ENCODE data around the gene RUFY1.
"Not testable (repeated sequence)": the region's sequence is repeated elsewhere in the genome, so short reads cannot be mapped to it uniquely, and the experiment has no call there.

Gene RUFY1

DNA sequence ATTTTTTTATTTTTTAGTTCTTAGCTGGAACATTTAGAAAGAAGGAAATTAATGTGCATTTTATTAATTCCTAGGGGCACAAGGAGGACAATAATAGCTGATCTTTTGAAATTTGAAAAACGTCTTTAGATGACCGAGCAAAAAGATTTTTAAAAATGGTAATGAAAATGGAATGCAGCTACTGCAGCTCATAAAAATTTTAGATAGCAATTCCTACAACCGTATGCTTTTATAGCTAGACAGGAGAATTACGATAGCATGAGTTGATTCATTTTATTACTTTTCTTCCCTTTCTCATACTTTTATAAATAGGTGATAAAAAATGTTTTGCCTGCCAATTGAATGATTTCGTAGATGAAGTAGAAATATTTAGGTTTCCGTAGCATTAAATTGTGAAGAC, 13.7 kb upstream of the RUFY1 start:
- DNase-seq = no peak

DNA sequence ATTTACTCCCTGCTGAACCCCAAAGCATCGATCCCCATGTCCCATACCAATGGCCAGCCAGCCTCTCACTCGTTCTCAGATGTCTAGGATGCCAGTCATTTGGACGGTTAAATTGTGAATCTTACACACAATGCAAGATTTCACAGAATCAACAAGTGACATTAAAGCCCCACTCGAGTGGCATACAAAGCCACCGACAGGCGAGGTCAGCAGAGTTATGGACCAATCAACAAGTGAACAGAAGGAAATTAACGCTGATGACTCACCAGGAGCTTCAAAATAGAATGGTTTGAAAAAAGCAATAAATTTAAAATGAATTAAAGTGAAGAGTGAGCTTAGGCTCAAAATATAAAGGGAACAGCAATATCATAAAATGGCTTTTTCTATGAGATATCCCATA, 8.2 kb upstream of the RUFY1 start:
- DNase-seq = no peak

DNA sequence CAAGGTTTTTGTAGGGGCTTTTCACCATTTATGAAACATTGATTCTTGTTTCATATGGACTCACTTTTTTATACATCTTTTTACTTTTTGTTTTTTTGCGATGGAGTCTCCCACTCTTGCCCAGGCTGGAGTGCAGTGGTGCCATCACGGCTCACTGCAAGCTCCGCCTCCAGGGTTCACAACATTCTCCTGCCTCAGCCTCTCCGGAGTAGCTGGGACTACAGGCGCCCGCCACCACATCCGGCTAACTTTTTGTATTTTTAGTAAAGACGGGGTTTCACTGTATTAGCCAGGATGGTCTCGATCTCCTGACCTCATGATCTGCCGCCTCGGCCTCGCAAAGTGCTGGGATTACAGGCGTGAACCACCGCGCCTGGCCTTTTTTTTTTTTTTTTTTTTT, 7.1 kb upstream of the RUFY1 start:
- DNase-seq = not testable (repeated sequence)

DNA sequence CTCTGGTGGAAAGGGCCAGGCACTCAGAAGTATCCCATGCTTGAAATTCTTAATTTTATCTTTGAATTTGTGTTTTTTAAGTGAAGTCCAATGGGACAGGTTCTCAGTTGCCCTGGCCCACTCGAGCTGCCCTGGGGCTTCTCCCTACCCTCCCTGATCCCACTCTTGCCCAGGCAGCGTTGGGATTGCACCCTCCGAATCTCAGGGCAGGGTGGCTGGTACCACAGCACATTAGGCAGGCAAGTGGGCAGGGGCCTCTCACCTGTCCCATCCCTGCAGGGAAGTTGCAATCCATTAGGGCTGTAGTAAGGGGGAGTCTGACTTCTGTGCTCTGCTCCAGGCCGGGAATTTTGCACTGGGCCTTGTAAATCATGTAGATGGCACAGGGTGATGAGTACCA, 2.7 kb downstream of the RUFY1 start:
- DNase-seq = no peak

DNA sequence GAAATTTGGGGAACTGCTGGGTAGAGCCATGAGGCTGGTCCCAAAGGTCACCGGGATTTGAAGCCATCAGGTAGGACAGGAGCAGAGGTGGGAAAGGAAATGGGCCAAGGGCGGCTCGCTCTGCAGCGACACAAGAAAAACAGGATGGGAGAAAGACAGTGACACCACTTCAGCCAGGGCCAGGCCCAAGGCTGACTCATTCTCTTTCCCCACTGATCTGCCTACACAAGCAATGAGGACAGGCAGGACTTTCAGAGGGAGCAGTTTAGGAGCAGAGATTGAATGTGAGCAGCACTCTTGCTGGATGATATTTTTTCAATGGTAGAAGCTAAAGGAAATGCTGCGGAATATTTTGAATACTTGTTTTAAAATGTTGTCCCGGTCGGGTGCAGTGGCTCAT, 3.5 kb downstream of the RUFY1 start:
- DNase-seq = no peak

DNA sequence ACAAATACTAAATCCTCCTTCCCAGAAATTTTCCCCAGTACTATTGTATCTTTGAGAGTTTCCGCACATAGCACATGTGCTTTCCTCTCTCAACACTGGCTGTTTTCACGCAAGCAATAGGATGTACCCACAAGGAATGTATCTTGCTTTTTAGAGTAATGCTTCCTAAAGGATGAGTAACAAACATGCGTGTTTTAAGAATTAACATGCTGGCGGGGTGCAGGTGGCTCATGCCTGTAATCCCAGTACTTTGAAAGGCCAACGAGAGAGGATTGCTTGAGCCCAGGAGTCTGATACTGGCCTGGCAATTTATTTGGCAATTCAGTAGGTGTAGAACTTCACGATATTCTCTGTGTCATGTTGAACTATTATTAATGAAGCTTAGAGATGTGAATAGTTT, 4.6 kb downstream of the RUFY1 start:
- DNase-seq = no peak

DNA sequence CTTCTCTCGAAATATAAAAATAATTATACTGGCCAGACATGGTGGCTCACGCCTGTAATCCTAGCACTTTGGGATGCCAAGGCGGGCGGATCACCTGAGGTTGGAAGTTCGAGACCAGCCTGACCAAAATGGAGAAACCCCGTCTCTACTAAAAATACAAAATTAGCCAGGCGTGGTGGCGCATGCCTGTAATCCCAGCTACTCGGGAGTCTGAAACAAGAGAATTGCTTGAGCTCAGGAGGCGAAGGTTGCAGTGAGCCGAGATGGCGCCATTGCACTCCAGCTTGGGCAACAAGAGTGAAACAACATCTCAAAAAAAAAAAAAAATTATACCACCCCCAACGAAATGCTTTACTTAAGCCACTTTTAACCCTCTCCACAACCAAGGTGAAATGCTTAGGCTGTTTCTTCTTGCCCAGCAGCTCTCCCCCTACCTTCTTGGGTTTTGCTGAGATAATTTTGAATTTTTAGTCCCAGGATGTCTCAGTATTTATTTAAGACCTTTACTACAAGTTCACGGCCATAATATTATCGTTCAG, 8.0 kb downstream of the RUFY1 start:
- peak; percentile 45 for DNase-seq

DNA sequence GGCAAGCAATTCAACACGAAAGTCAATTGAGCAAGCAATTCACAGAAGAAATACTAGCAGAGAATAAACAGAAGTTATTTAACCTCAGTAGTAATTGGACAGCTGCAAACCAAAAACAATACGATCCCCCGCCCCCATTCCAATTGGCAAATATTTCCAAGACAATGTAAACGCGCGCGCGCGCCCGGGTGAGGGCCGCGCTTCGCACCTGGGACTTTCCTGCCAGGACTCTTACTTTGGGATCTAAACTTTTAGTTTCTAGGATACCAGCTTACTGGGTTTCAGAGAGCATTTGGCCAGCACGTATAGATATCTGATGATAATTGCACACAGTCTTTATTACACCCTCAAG, 8.6 kb downstream of the RUFY1 start:
- peak; percentile 61 for DNase-seq

DNA sequence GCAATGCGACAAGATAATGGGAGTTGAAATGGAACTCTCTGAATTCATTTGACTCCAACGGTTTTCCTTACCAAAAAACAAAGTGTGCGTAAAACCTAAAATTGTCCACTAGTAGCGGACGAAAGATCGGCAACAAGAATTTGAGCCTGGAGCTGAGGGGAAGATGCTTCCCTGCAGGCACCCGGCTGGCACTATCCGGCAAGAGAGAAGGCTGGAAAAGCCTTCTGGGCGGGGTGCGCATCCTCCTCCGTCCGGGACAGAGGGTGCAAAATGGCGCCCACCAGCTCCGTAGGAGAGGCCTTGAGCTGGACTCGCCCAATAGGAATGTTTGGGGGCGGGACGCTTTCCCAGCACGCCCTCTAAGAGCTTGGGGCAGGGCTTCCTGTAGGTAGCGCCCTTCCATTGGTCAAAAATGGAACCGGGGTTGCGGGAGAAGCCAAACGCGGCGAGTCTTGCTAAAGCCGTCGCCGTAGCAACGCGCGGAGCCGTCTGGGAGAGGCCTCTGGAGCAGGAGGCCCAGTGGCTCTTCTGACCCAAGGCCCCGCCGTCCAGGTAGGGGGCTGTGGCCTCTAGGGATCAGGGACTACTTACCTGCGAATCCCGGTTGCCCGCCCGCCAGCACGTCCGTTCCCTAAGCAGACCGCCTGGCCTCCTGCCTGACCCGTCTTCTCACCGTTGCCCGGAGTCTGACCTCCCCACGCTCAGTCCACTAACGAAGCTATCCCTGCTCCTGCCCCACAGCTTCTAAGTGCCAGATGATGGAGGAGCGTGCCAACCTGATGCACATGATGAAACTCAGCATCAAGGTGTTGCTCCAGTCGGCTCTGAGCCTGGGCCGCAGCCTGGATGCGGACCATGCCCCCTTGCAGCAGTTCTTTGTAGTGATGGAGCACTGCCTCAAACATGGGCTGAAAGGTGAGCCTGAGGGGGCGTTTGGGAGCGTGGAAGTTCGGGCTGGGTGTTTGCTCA, 9.2 kb downstream of the RUFY1 start:
- peak; percentile 96 for DNase-seq

DNA sequence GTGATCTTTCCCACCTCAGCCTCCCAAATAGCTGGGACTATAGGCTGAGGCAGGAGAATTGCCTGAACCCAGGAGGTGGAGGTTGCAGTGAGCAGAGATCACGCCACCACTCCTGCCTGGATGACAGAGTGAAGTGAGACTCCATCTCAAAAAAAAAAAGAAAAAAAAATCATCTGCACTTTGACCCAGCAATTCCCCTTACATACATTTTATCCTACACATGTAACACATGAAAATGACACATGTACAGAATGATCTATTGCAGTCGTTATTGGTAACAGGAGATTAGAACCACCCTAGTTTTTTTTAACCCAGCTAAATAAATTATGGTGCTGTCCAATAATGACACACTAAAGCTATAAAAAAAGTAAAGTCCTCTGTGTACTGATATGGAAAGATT, 14.2 kb downstream of the RUFY1 start:
- DNase-seq = no peak

DNA sequence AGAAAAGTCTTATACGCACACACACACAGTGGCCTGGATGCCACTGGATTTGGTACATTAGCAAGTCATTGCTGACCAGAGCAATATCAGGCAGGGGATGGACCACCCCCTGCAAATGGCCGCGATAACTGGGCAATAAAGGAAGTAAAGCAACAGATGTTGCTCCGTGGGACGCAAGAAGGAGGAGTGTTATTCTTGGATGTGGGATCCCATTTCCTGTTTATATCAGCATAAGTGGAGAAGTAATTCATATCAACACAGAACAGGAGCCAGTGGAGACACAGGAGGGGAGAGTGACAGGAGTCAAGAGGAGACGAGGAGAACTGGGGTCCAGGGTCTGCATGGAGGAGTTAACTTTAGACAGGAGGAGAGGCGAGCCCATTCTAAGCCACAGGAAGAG, 18.4 kb downstream of the RUFY1 start:
- no peak for DNase-seq

DNA sequence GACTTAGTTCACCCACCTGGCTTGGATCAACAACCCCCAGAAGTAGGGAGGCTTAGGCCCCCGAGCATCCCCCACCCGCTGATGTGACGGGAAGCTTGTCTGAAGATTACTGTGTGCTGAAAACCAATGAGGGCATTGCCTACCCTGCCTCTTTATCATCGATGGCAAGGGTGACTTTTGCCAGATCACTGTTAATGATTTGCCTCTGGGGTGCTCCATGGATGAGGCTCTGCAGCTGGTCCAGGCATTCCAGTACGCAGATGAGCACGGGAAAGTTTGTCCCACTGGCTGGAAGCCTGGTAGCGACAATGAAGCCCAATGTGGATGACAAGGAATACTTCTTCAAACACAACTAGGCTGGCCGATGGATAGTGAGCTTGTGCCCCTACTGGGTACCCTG, 22.0 kb downstream of the RUFY1 start:
- DNase-seq = no peak

DNA sequence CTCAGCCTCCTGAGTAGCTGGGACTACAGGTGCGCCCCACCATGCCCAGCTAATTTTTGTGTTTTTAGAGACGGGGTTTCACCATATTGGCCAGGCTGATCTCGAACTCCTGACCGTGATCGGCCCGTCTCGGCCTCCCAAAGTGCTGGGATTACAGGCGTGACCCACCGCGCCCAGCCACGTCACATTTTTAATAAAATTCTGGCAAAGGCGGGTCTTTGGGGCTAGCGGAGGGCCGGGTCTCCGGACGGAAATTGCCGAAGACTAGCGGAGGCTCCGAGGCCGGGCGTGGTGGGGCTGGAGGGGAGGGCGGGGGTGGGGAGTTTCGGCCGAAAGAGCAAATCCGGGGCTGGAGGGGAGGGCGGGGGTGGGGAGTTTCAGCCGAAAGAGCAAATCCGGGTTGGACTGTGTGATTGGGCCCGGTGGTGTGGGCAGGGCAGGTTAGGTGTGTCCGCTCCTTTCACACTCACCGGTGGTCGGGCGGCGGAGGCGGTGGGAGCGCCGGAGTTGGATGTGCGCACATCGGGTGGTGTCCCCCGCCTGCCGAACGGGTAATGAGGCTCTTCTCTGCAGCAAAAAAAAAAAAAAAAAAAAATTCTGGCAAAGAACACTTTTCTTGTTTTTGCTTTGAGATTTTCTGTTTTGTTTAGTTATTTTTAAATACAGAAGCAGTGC, 27.1 kb downstream of the RUFY1 start:
- DNase-seq = no peak

DNA sequence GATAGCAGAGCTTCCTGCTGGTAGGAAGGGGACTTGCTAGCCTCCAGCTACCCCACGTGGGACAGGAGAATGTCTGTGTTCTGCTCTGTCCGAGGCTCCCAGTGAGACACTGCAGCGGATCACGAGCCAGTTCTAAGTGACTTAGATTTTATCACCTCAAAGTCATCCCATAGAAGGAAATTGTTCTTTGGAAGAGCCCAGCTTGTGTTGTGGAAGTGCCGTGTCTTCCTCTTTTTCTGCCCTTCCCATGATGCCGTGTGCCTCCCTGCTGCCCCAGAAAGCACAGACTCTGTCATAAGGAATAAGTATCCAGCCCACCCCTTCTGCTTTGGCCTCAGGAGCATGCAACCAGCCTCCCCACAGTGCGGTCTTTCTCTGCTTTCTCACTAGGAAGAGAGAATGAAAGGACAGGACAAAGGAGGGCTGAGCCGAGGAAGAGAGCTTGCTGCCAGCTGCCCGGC, 35.6 kb downstream of the RUFY1 start:
- DNase-seq = no peak

DNA sequence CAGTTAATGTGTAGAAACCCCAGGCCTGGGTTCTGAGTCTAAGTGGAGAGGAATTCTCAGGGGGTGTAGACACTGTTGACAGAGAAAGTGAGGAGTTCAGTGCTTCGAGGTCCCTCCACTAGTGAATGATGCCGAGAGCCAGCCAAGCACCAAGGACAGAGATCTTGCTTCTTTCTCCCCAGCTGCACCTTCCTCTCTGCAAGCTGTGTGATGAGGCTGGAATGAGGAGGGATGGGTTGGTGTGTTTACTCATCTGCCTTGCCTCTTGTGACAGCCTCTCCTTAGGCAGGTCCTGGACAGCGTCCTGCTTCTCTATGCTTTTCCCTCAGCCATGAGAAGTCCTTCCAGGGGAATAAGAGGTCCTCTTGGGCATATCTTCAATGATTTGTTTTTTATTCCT, 37.8 kb downstream of the RUFY1 start:
- DNase-seq = no peak

DNA sequence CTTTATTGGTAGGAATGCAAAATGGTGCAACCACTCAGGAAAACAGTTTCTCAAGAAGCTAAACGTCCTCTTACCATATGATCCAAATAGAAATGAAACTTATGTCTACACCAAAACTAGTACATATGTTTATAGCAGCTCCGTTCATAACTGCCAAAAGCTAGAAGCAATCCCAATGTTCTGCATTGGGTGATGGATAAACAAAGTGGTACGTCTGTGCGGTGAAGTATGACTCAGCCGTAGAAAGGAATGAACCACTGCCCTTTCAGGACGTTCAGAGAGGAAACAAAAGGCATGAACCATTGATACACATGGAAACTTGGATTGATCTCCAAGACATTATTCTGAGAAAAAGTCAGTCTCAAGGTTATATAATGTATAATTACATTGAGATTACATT, 45.6 kb downstream of the RUFY1 start:
- DNase-seq = no peak

DNA sequence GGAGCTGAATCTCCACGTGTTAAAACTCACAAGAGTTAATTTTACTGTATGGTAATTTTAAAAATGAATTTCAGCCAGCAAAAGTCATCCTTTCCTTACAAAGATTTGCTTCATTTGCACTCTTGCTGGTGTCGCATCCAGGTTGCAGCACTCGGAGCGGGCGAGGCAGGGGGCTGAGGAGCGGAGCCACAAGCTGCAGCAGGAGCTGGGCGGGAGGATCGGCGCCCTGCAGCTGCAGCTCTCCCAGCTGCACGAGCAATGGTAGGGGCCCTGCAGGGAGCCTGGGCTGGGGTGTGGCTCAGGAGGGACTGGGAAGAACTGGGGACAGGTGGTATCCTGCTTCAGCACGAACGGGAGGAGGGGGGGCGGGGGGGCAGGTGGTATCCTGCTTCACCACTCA, 46.1 kb downstream of the RUFY1 start:
- no peak for DNase-seq

DNA sequence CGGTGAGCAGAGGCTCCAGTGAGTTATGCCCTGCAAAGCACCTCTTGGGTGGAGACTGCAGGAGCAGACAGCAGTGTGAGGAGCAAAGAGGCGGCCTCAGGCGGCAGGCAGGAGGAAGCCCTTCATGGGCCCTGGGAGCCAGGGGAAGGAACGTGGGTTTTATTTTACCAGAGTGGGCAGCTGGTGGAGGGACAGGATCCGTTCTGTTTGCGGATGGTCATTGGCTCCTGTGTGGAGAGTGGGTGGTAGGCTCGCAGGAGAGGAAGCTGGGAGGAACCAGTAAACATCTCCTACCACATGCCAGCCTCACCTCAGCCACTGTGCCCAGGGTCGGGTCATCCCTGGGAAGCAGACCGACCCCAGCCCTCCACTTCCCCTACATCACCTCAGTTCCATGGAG, 48.7 kb downstream of the RUFY1 start:
- no peak for DNase-seq

DNA sequence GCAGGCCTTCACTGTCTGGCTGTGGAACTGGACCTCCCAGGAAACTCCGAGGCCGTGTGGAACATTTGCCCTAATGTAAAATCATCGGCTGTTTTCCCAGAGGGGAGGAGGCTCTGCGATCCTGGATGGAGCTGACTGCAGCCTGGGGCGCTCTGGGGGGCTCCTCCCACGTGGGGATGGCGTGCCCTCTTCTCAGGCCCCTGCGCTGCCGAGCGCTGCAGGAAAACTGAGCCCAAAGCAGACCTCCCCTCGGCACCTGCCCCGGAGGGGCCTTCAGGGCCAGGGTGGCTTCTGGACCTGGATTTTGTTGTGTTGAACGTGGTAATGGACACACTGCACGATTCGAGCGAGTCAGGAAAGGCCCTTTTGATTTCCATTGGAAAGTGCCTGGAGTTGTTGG, 49.2 kb downstream of the RUFY1 start:
- DNase-seq = no peak

DNA sequence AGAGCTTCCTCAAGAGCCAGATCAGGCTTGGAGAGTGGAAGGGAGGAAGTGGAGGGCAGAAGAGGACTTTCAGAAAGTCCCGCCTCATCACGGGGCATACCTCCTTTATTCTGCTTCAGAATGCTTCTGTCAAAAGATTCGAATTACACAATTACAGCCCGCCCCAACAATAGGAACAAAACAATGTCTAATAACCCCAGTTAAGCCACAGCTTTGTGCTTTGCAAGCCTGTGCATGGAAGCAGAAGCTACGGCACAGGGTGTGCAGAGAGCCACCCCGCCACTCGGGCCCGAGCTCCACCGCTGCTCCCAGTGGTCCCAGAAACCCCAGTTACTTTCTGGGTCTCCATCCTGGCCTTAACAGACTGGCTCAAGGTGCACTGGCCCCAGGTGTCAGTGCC, 49.6 kb downstream of the RUFY1 start:
- DNase-seq = no peak

DNA sequence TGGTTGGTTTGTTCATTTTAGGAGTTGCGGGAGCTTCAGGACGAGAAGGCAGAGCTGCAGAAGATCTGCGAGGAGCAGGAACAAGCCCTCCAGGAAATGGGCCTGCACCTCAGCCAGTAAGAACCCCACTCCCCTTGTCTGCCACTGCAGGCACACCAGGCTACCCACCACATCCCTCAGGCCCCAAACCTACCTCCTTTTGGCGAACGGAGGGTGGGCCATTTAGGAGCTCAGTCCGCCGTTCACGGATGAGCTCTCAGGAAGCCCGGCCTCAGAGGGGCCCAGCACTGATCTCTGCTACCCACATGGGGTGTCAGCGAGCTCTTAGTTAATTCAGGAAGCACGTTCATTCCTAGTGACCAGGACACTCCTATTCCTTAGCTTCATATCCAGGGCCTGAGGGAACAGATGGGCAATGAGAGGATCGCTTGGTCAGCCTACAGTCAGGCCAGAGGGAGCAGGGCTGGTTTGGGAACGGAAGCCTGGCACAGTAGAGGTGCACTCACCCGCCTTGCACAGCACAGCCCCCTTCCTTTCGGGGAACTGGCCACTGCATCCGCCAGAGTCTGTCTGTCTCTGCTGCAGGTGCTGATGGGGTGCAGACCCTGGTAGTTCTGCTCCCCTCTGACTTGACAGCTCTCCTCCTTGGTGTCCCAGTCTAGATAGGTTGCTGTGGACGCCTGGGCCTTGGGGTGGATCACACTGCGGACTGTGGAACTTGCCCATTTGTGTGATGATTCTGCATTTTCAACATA, 51.7 kb downstream of the RUFY1 start:
- no peak for DNase-seq

DNA sequence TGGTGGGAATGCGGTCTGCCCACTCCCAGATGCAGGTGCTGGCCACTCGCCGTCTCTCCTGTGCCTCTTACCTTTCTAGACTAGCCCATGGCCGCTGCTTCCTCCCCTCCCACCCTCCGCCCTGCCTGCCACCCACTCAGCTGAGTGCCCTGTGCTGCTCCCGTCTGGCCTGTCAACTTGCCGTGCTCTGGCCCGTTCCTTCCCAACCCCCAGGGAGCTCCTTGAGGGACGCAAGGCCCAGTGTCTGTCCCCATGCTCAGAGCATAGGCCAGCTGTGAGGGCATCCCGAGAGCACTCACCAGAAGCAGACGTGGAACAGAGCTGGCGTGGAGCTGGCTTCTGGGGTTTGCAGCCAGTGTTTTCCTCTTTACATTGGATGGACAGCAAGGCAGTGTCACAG, 53.0 kb downstream of the RUFY1 start:
- DNase-seq = peak; percentile 61

All from activated effector memory CD4-positive, alpha-beta T cell treated with anti-CD3 and anti-CD28 coated beads, Interleukin-2, amount 50 U/mL, for 16 hours (primary cell).